HG03175 (cell line): Measurements from ENCODE around the gene TAL2.
A peak's percentile ranks its signal among the peaks of the same experiment; 100 is the strongest.

ENCODE experiments used
- ATAC-seq: cut with Tn5 transposase; IDR thresholded peaks from one replicate; pipeline ENCODE4 v1.9.1; 2021; ENCODE audit warnings: mild to moderate bottlenecking, moderate library complexity; ENCODE audit not compliant: unreplicated experiment

Gene TAL2

DNA sequence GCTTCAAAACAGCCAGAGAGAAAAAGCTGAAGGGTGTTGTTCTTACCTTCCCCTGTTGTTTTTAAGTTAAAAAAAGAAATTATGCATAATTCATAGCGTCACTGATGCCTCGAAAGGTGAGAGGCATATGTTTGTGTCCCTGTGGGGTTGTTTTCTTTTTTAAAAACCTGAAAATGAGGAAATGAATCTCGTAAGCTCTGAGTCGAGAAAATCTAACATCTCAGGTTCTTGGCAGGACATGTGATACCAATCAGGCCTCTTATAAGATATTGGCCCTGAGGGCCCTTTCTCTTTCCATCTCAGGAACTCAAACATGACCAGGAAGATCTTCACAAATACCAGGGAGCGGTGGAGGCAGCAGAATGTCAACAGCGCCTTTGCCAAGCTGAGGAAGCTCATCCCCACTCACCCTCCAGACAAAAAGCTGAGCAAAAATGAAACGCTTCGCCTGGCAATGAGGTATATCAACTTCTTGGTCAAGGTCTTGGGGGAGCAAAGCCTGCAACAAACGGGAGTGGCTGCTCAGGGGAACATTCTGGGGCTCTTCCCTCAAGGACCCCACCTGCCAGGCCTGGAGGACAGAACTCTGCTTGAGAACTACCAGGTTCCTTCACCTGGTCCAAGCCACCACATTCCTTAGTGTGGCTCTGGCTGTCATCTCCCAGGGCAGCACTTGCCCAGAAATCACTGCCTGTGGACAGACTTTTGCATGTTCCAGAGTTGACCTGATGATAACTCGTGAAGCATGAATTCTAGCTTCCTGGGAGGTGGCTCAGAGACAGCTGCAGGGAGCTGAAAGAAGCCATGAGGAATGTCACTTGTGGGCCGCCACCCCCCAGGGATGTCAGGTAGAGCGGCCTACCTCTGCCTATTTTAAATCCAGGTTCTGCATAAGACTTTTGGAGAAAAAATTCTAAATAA lies at the start of gene TAL2:
Gene TAL2 (plus strand): TSS at position 274 of the 921 bp plus-strand sequence. CDS start 40 bp downstream, at position 314.
- peak; percentile 96 for ATAC-seq

DNA sequence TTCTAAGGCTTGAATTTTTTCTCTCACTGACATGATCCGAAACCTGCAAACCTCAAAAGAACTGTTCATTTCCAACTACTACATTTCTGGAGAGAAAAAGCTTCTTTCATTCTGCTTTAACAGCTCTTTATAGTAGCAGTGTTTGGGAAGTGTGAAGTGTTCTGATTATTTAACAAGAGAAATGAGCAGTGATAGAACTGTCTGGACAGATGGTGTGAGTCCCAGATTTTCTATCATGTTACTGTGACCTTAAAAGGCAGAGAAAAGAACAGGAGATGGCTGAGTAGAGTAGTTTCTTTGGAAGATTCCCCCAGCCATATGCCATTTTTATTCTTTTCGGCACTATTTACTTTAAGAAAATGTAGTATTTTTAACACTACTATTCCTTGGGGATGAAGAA lies 41.3 kb upstream of the TAL2 start:
- ATAC-seq: no peak

DNA sequence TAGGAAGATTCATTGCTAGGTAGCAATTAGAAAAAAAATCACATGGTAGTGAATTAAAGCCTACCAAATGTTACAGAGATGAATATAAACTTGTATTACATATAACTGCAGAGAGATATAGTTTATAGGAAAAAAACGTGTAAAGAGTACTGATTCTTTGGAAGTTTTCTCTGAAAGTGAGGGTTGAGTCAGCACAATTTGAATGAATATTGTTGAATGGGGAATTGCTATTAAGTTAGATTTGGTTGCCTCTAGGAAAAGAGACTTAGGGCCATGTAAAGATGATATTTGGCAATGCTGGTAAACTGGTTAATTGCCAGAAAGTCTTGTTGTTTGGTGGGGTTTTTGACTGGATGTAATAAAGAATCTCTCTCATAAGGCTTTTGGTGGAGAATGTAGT lies 37.2 kb upstream of the TAL2 start:
- ATAC-seq: no peak

DNA sequence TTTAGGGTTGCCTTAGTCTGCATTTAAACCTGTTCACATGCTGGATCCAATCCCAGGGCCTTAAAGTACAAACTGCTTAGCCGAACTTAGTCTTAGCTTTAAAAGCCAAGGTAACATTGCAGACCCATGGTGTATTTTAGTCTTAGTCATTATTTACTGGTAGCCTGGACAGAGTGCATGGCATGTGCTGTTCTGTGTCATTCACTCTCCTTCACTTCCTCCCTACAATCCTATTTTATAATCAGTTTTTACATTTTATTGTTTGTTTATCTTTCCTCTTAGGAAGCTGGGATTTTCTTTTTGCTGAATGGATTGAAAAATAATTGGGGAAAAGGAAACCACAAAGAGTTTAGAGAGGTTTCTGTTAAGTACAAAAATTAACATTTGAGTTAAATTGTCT lies 29.4 kb upstream of the TAL2 start:
- ATAC-seq: no peak

DNA sequence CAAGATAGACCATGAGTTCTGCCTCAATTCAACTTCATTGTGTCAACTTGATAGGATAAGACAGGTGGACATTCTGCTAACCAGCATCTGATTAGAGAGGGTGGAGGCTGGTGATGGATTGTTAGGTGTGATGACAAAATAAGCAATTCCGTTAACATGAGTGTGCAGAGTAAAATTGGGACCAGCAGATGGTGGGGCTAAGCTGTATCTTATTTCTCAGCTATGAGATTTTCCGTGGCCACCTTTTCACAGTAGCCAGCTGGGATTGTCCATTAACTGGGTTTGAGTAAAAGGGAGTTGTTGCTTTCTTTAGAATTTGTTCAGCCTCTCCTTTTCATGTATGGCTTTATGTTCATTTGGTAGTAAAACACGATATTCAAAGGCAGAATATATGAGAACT lies 28.8 kb upstream of the TAL2 start:
- ATAC-seq: no peak

DNA sequence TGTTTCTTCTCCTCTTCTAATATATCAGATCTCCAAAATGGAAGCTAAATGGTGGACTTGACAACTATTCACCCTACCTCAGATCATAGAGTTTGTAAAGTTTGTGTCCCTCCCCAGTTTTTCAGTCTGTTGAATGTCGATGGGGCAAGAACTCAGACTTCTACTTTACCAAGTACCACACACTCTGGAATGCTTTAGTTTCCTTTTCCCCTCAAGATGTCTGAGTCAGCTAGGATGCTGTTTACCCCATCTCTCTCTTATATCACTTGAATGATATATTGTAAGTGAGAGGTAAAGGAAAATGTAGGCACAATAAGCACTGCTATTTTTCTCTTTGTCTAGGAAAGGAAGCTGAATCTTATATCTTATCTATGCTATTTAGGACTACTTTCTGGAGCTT lies 25.9 kb upstream of the TAL2 start:
- no peak for ATAC-seq

DNA sequence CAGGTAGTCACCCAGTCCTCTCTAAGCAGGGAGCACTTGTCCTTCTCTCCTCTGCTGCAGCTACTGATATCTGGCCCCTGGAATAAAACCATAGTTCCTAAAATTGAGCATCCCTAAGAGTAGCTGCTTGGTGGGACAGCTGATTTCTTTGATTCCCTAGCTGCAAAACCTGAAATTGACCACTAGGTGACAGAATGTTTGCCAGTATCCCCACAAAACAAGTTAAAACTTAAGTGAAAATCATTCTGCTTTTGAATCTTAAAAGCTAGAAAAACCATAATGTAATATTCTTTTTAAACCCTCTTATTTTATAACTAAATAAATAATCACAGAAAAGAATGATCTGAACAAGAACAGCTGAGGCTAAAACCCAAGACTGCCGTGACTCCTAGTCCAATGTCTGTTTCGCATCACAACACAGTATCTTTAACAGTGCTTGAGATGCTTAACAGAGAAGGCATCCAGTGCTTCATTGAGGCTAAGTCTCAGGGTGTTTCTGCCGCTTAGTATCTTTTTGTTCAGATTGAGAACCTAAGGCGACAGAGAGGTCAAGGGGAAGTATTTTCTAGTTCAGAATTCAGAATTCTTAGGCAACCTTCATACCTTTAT lies 24.4 kb upstream of the TAL2 start:
- ATAC-seq: no peak

DNA sequence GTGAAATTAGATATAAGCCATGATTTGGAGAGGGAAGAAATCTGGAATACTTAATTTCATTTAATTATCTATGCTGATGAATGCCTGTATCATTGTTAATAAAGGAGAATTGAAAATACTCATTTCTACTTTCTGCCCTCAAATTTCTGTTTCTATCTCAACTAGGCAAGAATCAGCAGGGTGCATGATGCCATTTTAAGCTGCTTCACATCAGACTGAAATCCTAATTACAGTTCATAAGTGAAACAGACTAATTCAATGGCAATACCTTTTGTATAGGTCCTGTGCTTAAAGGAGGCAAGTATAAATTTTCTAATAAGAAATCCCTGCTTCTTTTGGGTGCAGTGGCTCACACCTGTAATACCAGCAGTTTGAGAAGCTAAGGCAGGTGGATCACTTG lies 22.3 kb upstream of the TAL2 start:
- ATAC-seq: no peak

DNA sequence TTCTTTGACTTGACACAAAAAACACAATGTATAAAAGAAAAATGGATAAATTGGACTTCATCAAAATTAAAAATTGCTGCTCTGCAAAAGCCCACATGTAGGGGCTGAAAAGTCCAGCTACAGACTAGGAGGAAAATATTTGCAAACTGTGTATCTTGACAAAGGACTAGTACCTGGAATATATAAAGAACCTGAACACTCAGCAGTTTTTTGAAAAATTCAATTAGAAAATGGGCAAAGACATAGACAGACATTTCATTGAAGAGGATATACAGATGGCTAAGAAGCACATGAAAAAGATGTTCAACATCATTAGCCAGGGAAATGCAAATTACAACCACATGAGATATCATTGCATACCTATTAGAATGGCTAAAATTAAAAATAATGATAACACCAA lies 18.5 kb upstream of the TAL2 start:
- no peak for ATAC-seq

DNA sequence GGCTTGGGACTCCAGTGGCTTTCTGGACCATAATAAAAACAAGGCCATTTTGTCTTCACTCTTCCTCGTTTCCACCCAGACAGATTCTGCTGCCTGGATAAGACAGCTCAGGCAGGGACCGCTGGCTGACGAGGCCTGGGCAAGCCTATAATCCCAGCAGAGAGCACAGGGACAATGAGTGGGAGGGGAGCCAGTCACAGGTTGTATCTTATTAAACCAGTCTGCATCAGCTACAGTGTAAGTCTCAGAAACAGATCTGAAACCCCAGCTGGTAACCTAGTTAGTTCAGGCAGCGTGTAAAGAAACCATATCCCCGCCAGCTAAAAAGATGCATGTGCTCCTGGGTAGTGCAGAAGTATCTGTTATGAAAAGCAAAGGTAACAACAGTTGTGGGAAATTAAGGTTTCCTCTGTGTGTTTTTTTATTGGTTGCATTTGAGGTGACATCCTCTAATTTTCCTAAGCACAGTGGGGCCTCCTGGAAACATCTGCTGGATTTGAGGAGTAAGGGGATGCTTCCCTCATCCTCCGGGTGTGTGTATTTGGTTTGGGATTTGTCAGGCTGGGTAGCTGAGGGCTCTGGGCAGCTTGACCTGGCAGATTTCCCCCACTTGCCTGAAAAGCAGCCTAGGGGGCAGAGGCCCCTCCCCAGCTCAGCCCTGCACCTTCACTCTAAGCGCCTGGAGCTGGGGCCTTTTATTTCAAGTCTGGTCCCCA lies 15.2 kb upstream of the TAL2 start:
- no peak for ATAC-seq

DNA sequence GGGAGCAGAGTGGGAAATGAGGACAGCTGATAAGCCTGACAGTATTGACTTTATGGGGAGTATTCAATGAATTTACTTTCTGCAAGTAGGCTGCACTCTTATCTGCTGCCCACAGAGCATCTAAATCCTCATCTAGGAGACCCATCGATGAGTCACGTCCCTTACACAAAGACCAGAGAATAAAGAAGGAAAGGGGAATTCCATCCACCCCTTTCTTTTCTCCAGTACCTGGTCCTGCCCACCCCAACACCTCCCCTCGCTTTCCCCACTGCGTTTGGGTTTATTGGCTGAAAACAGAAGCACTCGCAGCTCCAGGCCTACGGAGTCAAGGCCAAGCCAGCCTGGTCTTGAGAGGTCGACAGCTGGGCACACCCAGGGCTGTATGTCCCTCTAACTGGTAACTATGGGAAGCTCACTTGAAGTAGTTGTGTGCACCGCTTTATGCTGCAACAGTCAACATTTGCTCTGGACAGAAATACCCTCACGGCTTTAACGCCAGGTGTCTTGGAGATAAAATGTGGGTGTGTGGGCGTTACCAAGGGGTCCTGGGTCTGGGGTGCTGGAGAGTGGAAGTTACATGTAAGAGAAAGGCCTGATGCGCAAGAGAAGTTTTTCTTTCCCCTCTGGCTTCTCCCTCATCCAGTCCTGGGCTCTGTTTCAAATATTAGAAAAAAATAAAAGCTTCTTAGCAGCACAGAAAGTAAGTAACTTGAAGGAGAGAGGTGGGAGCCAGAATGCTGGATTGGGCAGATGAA lies 14.5 kb upstream of the TAL2 start:
- no peak for ATAC-seq

DNA sequence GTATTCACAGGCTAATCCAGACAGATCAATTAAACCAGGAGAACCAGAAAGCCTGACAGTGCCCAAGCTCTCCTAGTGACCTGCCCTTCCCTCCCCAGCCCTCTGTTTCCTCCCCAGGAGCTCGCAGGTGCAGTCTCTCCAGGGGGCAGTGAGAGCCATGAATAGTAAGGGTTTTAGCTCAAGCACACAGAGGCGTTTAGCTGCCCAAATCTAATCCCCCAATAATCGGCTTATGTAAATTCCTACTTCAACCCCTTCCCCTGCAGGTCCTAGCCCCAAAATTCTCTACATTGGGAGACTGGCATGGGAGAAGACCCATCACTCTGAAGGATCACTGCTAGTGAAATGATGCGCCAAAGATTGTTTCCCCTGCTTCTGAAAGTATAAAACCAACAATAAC lies 10.5 kb upstream of the TAL2 start:
- no peak for ATAC-seq

DNA sequence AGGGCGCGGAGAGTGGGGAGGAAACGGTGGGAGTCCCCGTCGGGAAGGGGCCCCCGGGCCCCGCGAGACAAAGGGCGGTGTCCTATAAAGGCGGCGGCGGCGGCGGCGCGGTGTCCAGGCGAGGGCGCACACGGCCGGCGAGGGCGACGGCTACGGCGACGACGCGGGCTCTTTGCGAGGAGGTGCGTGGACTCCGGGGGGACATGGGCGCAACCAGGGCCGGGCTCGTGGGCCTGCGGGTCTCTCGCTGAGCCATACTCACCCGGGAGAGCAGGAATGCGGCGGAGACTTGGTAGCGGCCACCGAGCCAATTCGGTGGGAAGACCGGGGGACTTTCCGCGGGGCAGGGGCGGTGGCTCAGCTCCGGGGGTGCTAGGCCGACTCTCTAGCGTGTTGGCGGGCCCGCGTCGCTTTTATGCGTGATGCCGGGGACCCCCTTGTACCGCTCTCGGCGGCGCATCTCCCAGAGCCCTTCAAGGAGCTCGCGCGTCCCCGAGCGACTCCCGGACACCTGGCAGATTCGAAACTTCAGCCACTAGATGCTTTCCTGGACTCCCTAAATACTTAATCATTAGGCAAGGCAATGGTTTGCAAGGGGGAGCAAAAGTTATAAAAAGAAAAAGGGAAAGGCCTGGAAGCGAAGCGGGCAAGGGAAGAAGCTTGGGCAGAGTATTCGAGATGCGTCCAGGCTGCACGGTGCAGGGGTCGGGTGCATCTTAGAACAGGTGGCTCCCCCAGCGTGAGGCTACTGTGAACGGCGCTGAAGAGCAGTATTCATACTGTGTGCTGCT lies 5.9 kb upstream of the TAL2 start:
- peak; percentile 53 for ATAC-seq

DNA sequence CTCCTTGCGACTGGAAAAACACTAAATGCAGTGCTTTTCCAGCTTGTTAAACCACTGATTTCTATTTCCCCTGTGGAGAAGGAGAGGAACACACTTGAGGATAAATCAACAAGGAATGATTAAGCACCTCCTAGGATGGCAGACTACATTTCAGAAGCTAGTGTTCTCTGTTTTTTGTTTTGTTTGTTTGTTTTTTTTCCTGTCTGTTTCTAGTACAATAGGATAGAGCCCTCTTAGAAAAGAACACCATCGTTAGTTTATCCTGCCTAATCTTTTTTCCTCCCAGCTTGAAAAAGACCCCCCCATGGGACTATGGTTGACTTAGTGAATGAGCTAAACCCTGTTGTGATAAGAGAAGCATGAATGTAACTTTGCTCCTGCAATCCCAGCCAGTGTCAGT lies 3.9 kb upstream of the TAL2 start:
- ATAC-seq: no peak

DNA sequence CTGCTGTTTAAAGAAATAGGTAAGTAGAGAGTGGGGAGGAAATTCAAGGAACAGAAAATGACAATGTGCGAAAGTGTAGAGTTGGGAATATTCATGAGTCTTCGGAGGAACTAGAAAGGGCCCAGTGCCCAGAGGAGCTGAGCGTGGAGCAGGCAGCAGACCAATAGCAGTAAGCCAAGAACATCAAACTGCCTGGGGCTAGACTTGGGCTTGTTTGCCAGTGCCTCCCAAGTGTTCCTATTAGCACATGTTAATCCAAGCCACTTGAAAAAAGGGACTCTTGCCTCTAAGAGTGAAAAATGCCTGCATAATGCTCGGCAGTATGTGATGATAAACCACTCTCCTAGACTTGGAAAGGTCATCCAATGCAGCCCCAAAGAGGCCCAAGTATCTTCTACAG lies 1.2 kb upstream of the TAL2 start:
- ATAC-seq: no peak

DNA sequence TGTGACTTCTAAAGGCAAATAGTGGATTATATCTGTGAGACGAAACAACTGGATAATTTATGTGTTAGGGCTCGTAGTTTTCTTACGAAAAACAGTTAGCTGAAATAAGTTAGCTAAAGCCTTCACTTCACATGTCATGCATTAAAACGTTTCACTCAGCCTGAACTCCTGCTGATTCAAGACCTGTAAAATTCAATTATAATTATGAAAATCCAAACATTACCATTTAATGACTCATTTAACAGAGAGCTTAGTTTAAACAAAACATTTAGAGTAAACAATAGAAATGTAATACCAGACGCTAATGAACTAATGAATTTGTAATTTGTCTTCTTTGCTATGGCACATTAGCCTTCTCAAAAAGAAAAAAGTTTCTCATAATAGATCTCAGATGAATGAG lies 1.7 kb downstream of the TAL2 start:
- no peak for ATAC-seq

DNA sequence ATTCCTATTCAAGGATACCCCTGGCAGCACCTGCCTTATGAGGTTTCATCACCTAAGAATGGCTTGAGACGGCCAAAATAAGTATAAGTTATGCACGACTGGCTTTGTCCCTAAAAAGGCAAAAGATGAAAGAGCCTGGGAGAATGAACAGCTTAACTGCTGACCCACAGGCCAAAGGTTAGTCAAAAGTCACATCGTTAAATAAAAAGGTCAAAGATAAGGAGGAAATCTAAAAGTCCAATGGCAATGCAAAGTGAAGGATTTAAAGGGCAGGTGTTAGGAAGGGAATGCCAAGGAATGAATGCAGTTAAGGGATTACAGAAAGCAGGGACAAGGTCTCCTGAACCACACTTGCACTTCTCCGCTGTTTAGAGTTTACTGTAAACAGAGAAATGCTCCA lies 5.6 kb downstream of the TAL2 start:
- no peak for ATAC-seq

DNA sequence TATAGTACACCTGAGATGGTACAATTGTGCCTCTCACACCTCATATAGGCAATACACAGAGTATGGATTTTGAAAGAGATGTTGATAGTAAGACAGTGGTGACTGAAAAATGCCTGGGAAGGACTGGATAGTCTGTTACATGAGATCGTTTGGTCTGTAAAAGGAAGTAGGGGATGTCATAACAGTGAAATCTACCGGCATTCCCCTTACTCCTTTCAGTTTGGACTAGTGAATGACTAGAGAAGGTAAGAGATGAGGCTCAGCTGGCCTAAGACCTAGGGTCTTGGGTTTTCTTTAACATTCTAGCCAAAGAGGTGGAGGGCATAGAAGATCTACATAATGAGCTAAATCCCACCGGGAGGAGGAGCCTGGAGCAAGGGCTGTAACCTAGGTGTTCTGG lies 8.1 kb downstream of the TAL2 start:
- ATAC-seq: no peak

DNA sequence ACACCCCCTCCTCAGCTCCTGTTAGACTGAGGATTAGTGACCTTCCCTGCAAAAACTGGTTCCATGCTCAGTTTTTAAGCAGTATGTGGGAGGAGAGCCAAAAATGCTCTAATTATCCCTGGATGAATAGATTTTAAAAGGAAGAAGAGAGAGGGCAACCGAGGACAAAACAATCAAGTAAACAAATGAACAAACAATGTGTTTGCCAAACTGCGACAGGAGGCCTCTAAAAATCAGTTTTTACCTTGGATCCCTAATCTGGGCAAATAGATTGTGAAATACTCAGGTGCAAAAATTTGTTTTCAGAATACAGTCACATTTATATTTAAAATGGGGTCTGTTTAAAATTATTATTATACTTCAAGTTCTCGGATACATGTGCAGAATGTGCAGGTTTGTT lies 8.5 kb downstream of the TAL2 start:
- ATAC-seq: no peak

DNA sequence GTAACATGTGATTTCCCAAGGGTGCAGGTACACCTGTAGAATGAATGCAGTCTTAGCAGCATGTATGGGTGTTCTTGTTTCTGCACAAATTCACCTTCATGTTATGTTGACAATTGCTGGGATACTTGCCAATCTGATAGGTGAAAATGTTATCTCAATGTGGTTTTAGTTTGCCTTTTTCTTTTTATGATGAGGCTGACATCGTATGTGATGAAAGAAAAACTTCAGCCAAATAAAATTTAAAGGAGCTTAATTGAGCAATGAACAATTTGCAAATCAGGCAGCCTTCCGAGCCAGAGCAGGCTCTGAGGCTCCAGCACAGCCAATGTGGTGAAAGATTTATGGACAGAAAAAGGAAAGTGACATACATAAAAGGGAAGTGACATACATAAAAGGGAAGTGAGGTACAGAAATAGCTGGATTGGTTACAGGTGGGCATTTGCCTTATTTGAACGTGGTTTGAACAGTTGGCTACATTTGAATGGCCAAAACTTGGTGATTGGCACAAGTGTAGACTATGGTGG lies 10.5 kb downstream of the TAL2 start:
- peak; percentile 77 for ATAC-seq
